ENCODE measurements around the gene EIF4G3.

EIF4G3 gene

GRCh38 chr1:20992322-20993056 lies 184.2 kb downstream of the EIF4G3 start:
- Histone ChIP-seq H3K27me3 (ENCODE audit: low read length) (no peaks in the 10 kb centered on the region), H3K9me3 (ENCODE audit: insufficient read depth, low read length) (no peaks in the 10 kb centered on the region), H3K27ac (ENCODE audit: low read depth, low read length) (no peak overlapping the region), H3F3A (ENCODE audit: insufficient read depth) (peaks cover 5% of the 10 kb centered on the region; the same call in 1 of the 2 replicates), H3K9me2 (replicated peaks; ENCODE audit: insufficient read depth, low read length) (no peaks in the 10 kb centered on the region), H3K4me2 (ENCODE audit: low read depth, low read length, poor library complexity, severe bottlenecking) (no peak overlapping the region), H4K20me1 (ENCODE audit: low read depth, low read length) (no peaks in the 10 kb centered on the region), H3K79me2 (ENCODE audit: insufficient read depth, low read length) (peaks cover 12% of the 10 kb centered on the region), H3K9ac (ENCODE audit: low read length) (no peak overlapping the region), H3K36me3 (ENCODE audit: low read length) (no peaks in the 10 kb centered on the region), H3K4me3 (ENCODE audit: insufficient read depth, low read length, poor library complexity, severe bottlenecking) (no peak overlapping the region), H2AFZ (ENCODE audit: low read depth, low read length, severe bottlenecking) (no peak overlapping the region)
- TF ChIP-seq EZH2phosphoT487 (conservative IDR thresholded peaks at IDR 0.05; ENCODE audit: low read length) (no peak), CTCF (IDR thresholded peaks at IDR 0.05; ENCODE audit: insufficient read depth, low read length, poor library complexity, severe bottlenecking) (no peak)

GRCh38 chr1:20988943-20989342 lies 187.8 kb downstream of the EIF4G3 start:
- no peak overlapping the region for H3K4me2 ChIP-seq (ENCODE audit: low read depth, low read length, poor library complexity, severe bottlenecking)
- no peak overlapping the region for H3K4me3 ChIP-seq (ENCODE audit: insufficient read depth, low read length, poor library complexity, severe bottlenecking)
- no peaks in the 10 kb centered on the region for H3K27me3 ChIP-seq (ENCODE audit: low read length)
- no peak overlapping the region for H2AFZ ChIP-seq (ENCODE audit: low read depth, low read length, severe bottlenecking)
- no peaks in the 10 kb centered on the region for H3K36me3 ChIP-seq (ENCODE audit: low read length)
- H3K9me2 ChIP-seq (replicated peaks; ENCODE audit: insufficient read depth, low read length) = no peaks in the 10 kb centered on the region
- H3F3A ChIP-seq (ENCODE audit: insufficient read depth) = peaks cover 5% of the 10 kb centered on the region; the same call in 1 of the 2 replicates
- TF ChIP-seq EZH2phosphoT487 (conservative IDR thresholded peaks at IDR 0.05; ENCODE audit: low read length) = no peak
- TF ChIP-seq CTCF (IDR thresholded peaks at IDR 0.05; ENCODE audit: insufficient read depth, low read length, poor library complexity, severe bottlenecking) = no peak
- H3K9ac ChIP-seq (ENCODE audit: low read length) = no peak overlapping the region
- H3K27ac ChIP-seq (ENCODE audit: low read depth, low read length) = no peak overlapping the region
- peaks cover 13% of the 10 kb centered on the region for H3K79me2 ChIP-seq (ENCODE audit: insufficient read depth, low read length)
- H3K9me3 ChIP-seq (ENCODE audit: insufficient read depth, low read length) = no peaks in the 10 kb centered on the region
- H4K20me1 ChIP-seq (ENCODE audit: low read depth, low read length) = no peaks in the 10 kb centered on the region

- Histone ChIP-seq H3K9ac (ENCODE audit: low read length) (no peak overlapping the region), H3F3A (ENCODE audit: insufficient read depth) (peaks cover 4% of the 10 kb centered on the region; the same call in 1 of the 2 replicates), H2AFZ (ENCODE audit: low read depth, low read length, severe bottlenecking) (no peak overlapping the region), H4K20me1 (ENCODE audit: low read depth, low read length) (no peaks in the 10 kb centered on the region), H3K27ac (ENCODE audit: low read depth, low read length) (no peak overlapping the region), H3K9me2 (replicated peaks; ENCODE audit: insufficient read depth, low read length) (no peaks in the 10 kb centered on the region), H3K4me2 (ENCODE audit: low read depth, low read length, poor library complexity, severe bottlenecking) (no peak overlapping the region), H3K36me3 (ENCODE audit: low read length) (no peaks in the 10 kb centered on the region), H3K9me3 (ENCODE audit: insufficient read depth, low read length) (no peaks in the 10 kb centered on the region), H3K27me3 (ENCODE audit: low read length) (no peaks in the 10 kb centered on the region), H3K79me2 (ENCODE audit: insufficient read depth, low read length) (peaks cover 13% of the 10 kb centered on the region), H3K4me3 (ENCODE audit: insufficient read depth, low read length, poor library complexity, severe bottlenecking) (no peak overlapping the region)
- TF ChIP-seq EZH2phosphoT487 (conservative IDR thresholded peaks at IDR 0.05; ENCODE audit: low read length) = no peak
These were observed 188.6 kb downstream of the EIF4G3 start for GRCh38 chr1:20987831-20988825.
